SK-N-SH (cell line): ENCODE measurements around the gene LRRC73. TPM values are rescaled to one million over a fixed set of nuclear protein-coding genes. Genes with fewer than 3 reads are reported as not detected.
A peak's percentile ranks its signal among the peaks of the same experiment; 100 is the strongest.

Experiments used
- CTCF ChIA-PET: fragments of 300-600, 350-600 bp; formaldehyde crosslinking; extraction: SDS; loops from one replicate; lab custom pipeline; 2021; lab: Yijun Ruan, JAX
- POLR2A ChIA-PET: fragments of 350-600 bp; sonication (Branson Sonifier 250); formaldehyde crosslinking; extraction: SDS; loops from one replicate; lab custom pipeline; 2020; ENCODE audit warnings: antibody characterized with exemption, inconsistent platforms; lab: Yijun Ruan, JAX
- DNase-seq: peaks from one replicate; pipeline ENCODE4 v3.0.0; 2012
- H2AFZ ChIP-seq: fragments of 200-600 bp; sonication (generic); 2 replicates; pipeline ENCODE4 v1.8.1; 2016; ENCODE audit warnings: antibody characterized with exemption, mild to moderate bottlenecking, low read depth
- H3F3A ChIP-seq: fragments of 200-600 bp; sonication (generic); replicated peaks from 2 replicates; pipeline ENCODE3; 2016; ENCODE audit warnings: antibody characterized with exemption, mild to moderate bottlenecking; ENCODE audit not compliant: insufficient read depth
- H3K27ac ChIP-seq, 2 experiments: fragments of 200-500 bp in 1 of 2; fragments of 200-600 bp in 1 of 2; sonication (Bioruptor generic) in 1 of 2; sonication (generic), shearing (Covaris generic) in 1 of 2; 2 replicates each; pipeline versions ENCODE4 v1.5.1 to v1.6.1; 2014 to 2016; ENCODE audit warnings: low read depth in 2 of 2, inconsistent platforms in 1 of 2, low read length in 1 of 2, mild to moderate bottlenecking in 1 of 2, mixed read lengths in 1 of 2
- H3K27me3 ChIP-seq: fragments of 200-600 bp; sonication (generic), shearing (Covaris generic); 2 replicates; pipeline ENCODE4 v1.6.1; 2016; ENCODE audit warnings: mixed run types; ENCODE audit not compliant: insufficient read depth
- H3K36me3 ChIP-seq, 2 experiments: fragments of 200-500 bp in 1 of 2; fragments of 200-600 bp in 1 of 2; sonication (Bioruptor generic) in 1 of 2; sonication (generic) in 1 of 2; replicated peaks in 1 of 2; 2 replicates each; pipeline versions ENCODE3 to v1.5.1; 2014 to 2016; ENCODE audit warnings: low read length in 1 of 2, mild to moderate bottlenecking in 1 of 2; ENCODE audit not compliant: insufficient read depth in 2 of 2, control insufficient read depth in 1 of 2
- H3K4me1 ChIP-seq, 2 experiments: fragments of 200-500 bp in 1 of 2; fragments of 200-600 bp in 1 of 2; sonication (Bioruptor generic) in 1 of 2; sonication (generic), shearing (Covaris generic) in 1 of 2; 2 replicates each; pipeline versions ENCODE4 v1.5.1 to v1.6.1; 2014 to 2016; ENCODE audit warnings: low read depth in 1 of 2, low read length in 1 of 2, mixed run types in 1 of 2; ENCODE audit not compliant: insufficient read depth in 2 of 2, control insufficient read depth in 1 of 2
- H3K4me2 ChIP-seq: fragments of 200-600 bp; sonication (generic), shearing (Covaris generic); 2 replicates; pipeline ENCODE4 v1.6.1; 2017; ENCODE audit warnings: mixed run types
- H3K4me3 ChIP-seq, 2 experiments: fragments of 200-500 bp in 1 of 2; fragments of 200-600 bp in 1 of 2; sonication (Bioruptor generic) in 1 of 2; sonication (generic), shearing (Covaris generic) in 1 of 2; 2 replicates each; pipeline versions ENCODE4 v1.5.1 to v1.8.1; 2014 to 2016; ENCODE audit warnings: low read depth in 2 of 2, inconsistent platforms in 1 of 2, low read length in 1 of 2, mild to moderate bottlenecking in 1 of 2, mixed read lengths in 1 of 2, moderate library complexity in 1 of 2
- H3K79me2 ChIP-seq: fragments of 200-600 bp; sonication (generic); 2 replicates; pipeline ENCODE4 v1.8.1; 2017; ENCODE audit warnings: mild to moderate bottlenecking; ENCODE audit not compliant: insufficient read depth
- H3K9ac ChIP-seq: fragments of 200-600 bp; sonication (generic); 2 replicates; pipeline ENCODE4 v1.6.1; 2017; ENCODE audit warnings: mixed run types
- H3K9me2 ChIP-seq: fragments of 200-600 bp; sonication (generic); 2 replicates; pipeline ENCODE4 v1.6.1; 2017; ENCODE audit warnings: mixed run types
- H3K9me3 ChIP-seq: fragments of 200-600 bp; sonication (generic); 2 replicates; pipeline ENCODE4 v1.6.1; 2017; ENCODE audit warnings: mixed run types, mild to moderate bottlenecking, moderate library complexity
- H4K20me1 ChIP-seq: fragments of 200-600 bp; sonication (generic); 2 replicates; pipeline ENCODE4 v1.6.1; 2017; ENCODE audit warnings: mild to moderate bottlenecking, mixed run types; ENCODE audit not compliant: insufficient read depth
- FOSL2 ChIP-seq: IDR thresholded peaks from 2 replicates; pipeline ENCODE4 v1.4.0; 2012; ENCODE audit warnings: low read depth, mild to moderate bottlenecking, moderate library complexity, borderline replicate concordance
- FOXM1 ChIP-seq: IDR thresholded peaks from 2 replicates; pipeline ENCODE4 v1.4.0; 2012; ENCODE audit warnings: low read depth, mild to moderate bottlenecking
- JUND ChIP-seq: IDR thresholded peaks from 2 replicates; pipeline ENCODE4 v1.4.0; 2012
- NRF1 ChIP-seq: IDR thresholded peaks from 2 replicates; pipeline ENCODE4 v1.6.1; 2012; ENCODE audit warnings: low read depth, mild to moderate bottlenecking, low read length
- PBX3 ChIP-seq: IDR thresholded peaks from 2 replicates; pipeline ENCODE4; 2012
- RAD21 ChIP-seq: IDR thresholded peaks from 2 replicates; pipeline ENCODE4 v1.6.1; 2012; ENCODE audit warnings: mild to moderate bottlenecking, low read length
- REST ChIP-seq: IDR thresholded peaks from 2 replicates; pipeline ENCODE4 v1.6.1; 2012; ENCODE audit warnings: mild to moderate bottlenecking, low read depth, low read length, moderate library complexity
- RFX5 ChIP-seq: IDR thresholded peaks from 2 replicates; pipeline ENCODE4 v1.6.1; 2012; ENCODE audit warnings: mild to moderate bottlenecking, improper control_type of control experiment, low read length
- TCF12 ChIP-seq: IDR thresholded peaks from 2 replicates; pipeline ENCODE4 v1.4.0; 2012
- WGBS: methylation state at CpG from one replicate; pipeline ENCODE4 v1.1.6; 2017; ENCODE audit warnings: low lambda C conversion rate; 5-methylcytosine and 5-hydroxymethylcytosine counted together
- polyA plus RNA-seq, 3 experiments: library from polyadenylated mRNA; depleted of rRNA; stranded (reverse); fragments of >200 nt; gene quantifications; 2 replicates each; pipeline ENCODE4 v1.2.3, GENCODE V29; 2012
- TF ChIP-seq, protein P1 (sequence below): fragments of 150-350 bp; IDR thresholded peaks from 2 replicates; pipeline ENCODE4 v1.6.1; 2017; ENCODE audit warnings: antibody characterized with exemption, low read length, low read depth, borderline replicate concordance
- TF ChIP-seq, protein P2 (sequence below): IDR thresholded peaks from 2 replicates; pipeline ENCODE4 v1.4.0; 2012; ENCODE audit warnings: low read depth

The LRRC73 gene
- polyA plus RNA-seq, 1 of the 3 experiments (the other 2 are of a cell fraction): 0.89 TPM

DNA sequence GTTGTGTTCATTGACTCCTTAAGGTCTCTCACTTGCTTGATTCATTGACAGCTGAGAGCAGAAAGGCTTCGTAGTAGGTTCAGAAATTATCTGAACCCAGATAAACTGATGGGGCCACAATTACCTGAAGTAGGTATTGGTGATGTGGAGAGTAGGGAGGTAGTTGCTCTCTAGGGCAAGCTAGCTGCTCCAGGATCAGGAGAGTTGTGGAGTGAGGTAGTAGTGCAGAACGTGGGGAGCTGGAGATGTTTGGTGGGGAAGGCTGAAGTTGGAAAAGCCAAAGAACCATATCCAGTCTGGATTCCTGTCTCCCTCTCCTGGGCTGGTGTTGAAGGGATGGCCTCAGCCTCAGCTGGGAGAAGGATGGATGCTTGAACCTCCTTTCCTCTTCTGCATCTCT, 16.9 kb downstream of the LRRC73 start:
- Histone ChIP-seq H3K4me3 (no peak overlapping the region), H3K4me1 (peaks cover 19 to 43% of the 10 kb centered on the region in 2 experiments), H3K36me3 (peaks cover 0 to 3% of the 10 kb centered on the region in 2 experiments), H3K9me2 (no peaks in the 10 kb centered on the region), H4K20me1 (peaks cover 35% of the 10 kb centered on the region; the same call in 1 of the 2 replicates), H3K9ac (no peak overlapping the region), H3K27ac (no peak overlapping the region; a peak in 1 of 4 replicates), H3K27me3 (no peaks in the 10 kb centered on the region), H3K9me3 (no peaks in the 10 kb centered on the region), H2AFZ (no peak overlapping the region), H3F3A (no peaks in the 10 kb centered on the region), H3K79me2 (peaks cover 20% of the 10 kb centered on the region; the same call in 1 of the 2 replicates), H3K4me2 (no peak overlapping the region)
- WGBS: 93% methylated on average over 2 of the region's 2 CpGs
- POLR2A ChIA-PET: interaction anchor here (0.9 to 2.1 kb wide), 2 partner anchors 14 to 16 kb away, joined by 3 to 8 read pairs; partner anchors contain the start of gene TJAP1
- DNase-seq: no peak
- TF ChIP-seq PBX3: no peak
- TF ChIP-seq, protein P1, sequence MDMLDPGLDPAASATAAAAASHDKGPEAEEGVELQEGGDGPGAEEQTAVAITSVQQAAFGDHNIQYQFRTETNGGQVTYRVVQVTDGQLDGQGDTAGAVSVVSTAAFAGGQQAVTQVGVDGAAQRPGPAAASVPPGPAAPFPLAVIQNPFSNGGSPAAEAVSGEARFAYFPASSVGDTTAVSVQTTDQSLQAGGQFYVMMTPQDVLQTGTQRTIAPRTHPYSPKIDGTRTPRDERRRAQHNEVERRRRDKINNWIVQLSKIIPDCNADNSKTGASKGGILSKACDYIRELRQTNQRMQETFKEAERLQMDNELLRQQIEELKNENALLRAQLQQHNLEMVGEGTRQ: no peak
- TF ChIP-seq JUND: no peak
- TF ChIP-seq NRF1: no peak
- TF ChIP-seq RAD21: no peak
- no peak for TF ChIP-seq FOXM1
- TF ChIP-seq, protein P2, sequence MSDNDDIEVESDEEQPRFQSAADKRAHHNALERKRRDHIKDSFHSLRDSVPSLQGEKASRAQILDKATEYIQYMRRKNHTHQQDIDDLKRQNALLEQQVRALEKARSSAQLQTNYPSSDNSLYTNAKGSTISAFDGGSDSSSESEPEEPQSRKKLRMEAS: no peak
- TF ChIP-seq TCF12: no peak
- no peak for TF ChIP-seq FOSL2
- TF ChIP-seq, all 33 proteins: peak for 0
- CTCF ChIA-PET: interaction anchor here (0.8 to 22.4 kb wide), 6 partner anchors 13 to 264 kb away, joined by 3 to 382 read pairs (median 13); partner anchors contain the start of genes DLK2, DNPH1 and LRRC73

GRCh38 chr6:43492673-43493072, 17.5 kb downstream of the LRRC73 start:
- H3K4me3 ChIP-seq: no peak overlapping the region
- H3K4me2 ChIP-seq: no peak overlapping the region
- no peak for DNase-seq
- ChIA-PET POLR2A (interaction anchor here (0.9 to 2.1 kb wide), 2 partner anchors 14 to 15 kb away, joined by 3 to 8 read pairs (median 4); partner anchors contain the start of gene TJAP1), CTCF (interaction anchor here (1.2 to 22.4 kb wide), 5 partner anchors 14 to 264 kb away, joined by 3 to 382 read pairs (median 22); partner anchors contain the start of genes DLK2, DNPH1 and LRRC73)
- no CpG with 5 or more reads among the region's 3 CpGs for WGBS
- no peak overlapping the region for H3K9ac ChIP-seq
- H3K9me2 ChIP-seq: no peaks in the 10 kb centered on the region
- peak; percentile 51; the same call in 1 of the 2 replicates for TF ChIP-seq REST
- TF ChIP-seq RFX5: no peak
- peaks cover 35% of the 10 kb centered on the region; the same call in 1 of the 2 replicates for H4K20me1 ChIP-seq
- H2AFZ ChIP-seq: no peak overlapping the region
- H3K9me3 ChIP-seq: no peaks in the 10 kb centered on the region
- peaks cover 25% of the 10 kb centered on the region; the same call in 1 of the 2 replicates for H3K79me2 ChIP-seq
- H3F3A ChIP-seq: no peaks in the 10 kb centered on the region
- H3K4me1 ChIP-seq: peaks cover 24 to 43% of the 10 kb centered on the region in 2 experiments
- H3K27me3 ChIP-seq: no peaks in the 10 kb centered on the region
- H3K36me3 ChIP-seq: peaks cover 0 to under 1% of the 10 kb centered on the region in 2 experiments
- peak overlapping the region in 1 of 2 experiments; percentile 80; a peak in 2 of 4 replicates for H3K27ac ChIP-seq
